ENCODE results near the gene NR1D2. TPM values are rescaled to one million over a fixed set of nuclear protein-coding genes. Genes with fewer than 3 reads are reported as not detected.

Gene NR1D2
- total RNA-seq, 1 donor from 2014 or later, result 20.7 TPM

GRCh38 chr3:23954144-23954543, 9.1 kb downstream of the NR1D2 start:
- Histone ChIP-seq H3K79me2 (ENCODE audit: insufficient read depth, low read length) (peaks cover 55% of the 10 kb centered on the region), H3K4me3 (ENCODE audit: insufficient read depth, low read depth, low read length) (no peak overlapping the region), H2AFZ (ENCODE audit: low read depth, low read length) (no peak overlapping the region), H3K9me3 (ENCODE audit: insufficient read depth, low read depth, low read length) (no peaks in the 10 kb centered on the region), H3K4me2 (ENCODE audit: low read length) (no peak overlapping the region), H3K27ac (ENCODE audit: low read depth, low read length) (no peak overlapping the region), H4K20me1 (ENCODE audit: insufficient read depth, low read length) (peaks cover 58% of the 10 kb centered on the region), H3K36me3 (ENCODE audit: insufficient read depth, low read length) (peaks cover 5% of the 10 kb centered on the region), H3K4me1 (ENCODE audit: insufficient read depth, low read length) (peaks cover 5% of the 10 kb centered on the region), H3K9ac (ENCODE audit: low read length) (no peak overlapping the region), H3K27me3 (ENCODE audit: insufficient read depth, low read length) (no peaks in the 10 kb centered on the region)
- FAIRE-seq (no peak), DNase-seq (ENCODE audit: low read depth) (no peak)
- H3K27ac Mint-ChIP-seq (ENCODE audit: unreplicated experiment), result no peak overlapping the region
- H3K36me3 Mint-ChIP-seq (ENCODE audit: low read depth, unreplicated experiment), result no peaks in the 10 kb centered on the region
- H3K4me3 Mint-ChIP-seq (ENCODE audit: unreplicated experiment), result no peak overlapping the region
- H3K27me3 Mint-ChIP-seq (ENCODE audit: low read depth, unreplicated experiment), result no peaks in the 10 kb centered on the region
- H3K4me1 Mint-ChIP-seq (ENCODE audit: low read depth, unreplicated experiment), result peaks cover 25% of the 10 kb centered on the region
- TF ChIP-seq, protein P1, sequence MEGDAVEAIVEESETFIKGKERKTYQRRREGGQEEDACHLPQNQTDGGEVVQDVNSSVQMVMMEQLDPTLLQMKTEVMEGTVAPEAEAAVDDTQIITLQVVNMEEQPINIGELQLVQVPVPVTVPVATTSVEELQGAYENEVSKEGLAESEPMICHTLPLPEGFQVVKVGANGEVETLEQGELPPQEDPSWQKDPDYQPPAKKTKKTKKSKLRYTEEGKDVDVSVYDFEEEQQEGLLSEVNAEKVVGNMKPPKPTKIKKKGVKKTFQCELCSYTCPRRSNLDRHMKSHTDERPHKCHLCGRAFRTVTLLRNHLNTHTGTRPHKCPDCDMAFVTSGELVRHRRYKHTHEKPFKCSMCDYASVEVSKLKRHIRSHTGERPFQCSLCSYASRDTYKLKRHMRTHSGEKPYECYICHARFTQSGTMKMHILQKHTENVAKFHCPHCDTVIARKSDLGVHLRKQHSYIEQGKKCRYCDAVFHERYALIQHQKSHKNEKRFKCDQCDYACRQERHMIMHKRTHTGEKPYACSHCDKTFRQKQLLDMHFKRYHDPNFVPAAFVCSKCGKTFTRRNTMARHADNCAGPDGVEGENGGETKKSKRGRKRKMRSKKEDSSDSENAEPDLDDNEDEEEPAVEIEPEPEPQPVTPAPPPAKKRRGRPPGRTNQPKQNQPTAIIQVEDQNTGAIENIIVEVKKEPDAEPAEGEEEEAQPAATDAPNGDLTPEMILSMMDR (IDR thresholded peaks at IDR 0.05; ENCODE audit: insufficient read depth, low read depth, low read length), result no peak
- no peak for TF ChIP-seq EZH2 (IDR thresholded peaks at IDR 0.05; ENCODE audit: insufficient read depth, low read length)
- no peaks in the 10 kb centered on the region for H3K9me3 Mint-ChIP-seq (ENCODE audit: unreplicated experiment)

DNA sequence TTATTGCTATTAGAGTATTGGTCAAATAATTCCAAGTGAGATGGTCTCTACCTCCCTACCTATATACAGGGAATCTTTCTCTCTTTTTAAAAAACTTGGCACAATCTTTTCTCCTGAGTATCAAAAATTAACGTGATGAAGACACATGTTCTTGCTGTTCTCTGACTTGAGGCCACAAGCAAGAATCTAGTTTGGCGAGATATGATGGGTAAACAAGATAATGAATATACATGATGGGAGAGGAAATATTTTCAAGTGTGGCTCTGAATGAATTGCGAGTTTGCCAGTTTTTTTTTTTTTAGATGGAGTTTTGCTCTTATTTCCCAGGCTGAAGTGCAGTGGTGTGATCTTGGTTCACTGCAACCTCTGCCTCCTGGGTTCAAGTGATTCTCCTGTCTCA, 11.6 kb downstream of the NR1D2 start:
- no peaks in the 10 kb centered on the region for H3K9me3 ChIP-seq (ENCODE audit: insufficient read depth, low read depth, low read length)
- FAIRE-seq, result no peak
- peaks cover 19% of the 10 kb centered on the region for H3K4me1 Mint-ChIP-seq (ENCODE audit: low read depth, unreplicated experiment)

More for the DNA sequence above, 11.6 kb downstream of the NR1D2 start:
- Histone ChIP-seq H3K36me3 (ENCODE audit: insufficient read depth, low read length) (peaks cover 6% of the 10 kb centered on the region), H3K4me1 (ENCODE audit: insufficient read depth, low read length) (peaks cover 8% of the 10 kb centered on the region), H3K4me2 (ENCODE audit: low read length) (no peak overlapping the region), H4K20me1 (ENCODE audit: insufficient read depth, low read length) (peaks cover 37% of the 10 kb centered on the region), H3K79me2 (ENCODE audit: insufficient read depth, low read length) (peaks cover 32% of the 10 kb centered on the region), H3K9ac (ENCODE audit: low read length) (no peak overlapping the region), H3K27ac (ENCODE audit: low read depth, low read length) (no peak overlapping the region), H2AFZ (ENCODE audit: low read depth, low read length) (no peak overlapping the region), H3K27me3 (ENCODE audit: insufficient read depth, low read length) (no peaks in the 10 kb centered on the region), H3K4me3 (ENCODE audit: insufficient read depth, low read depth, low read length) (no peak overlapping the region)
- Mint-ChIP-seq H3K27me3 (ENCODE audit: low read depth, unreplicated experiment) (no peaks in the 10 kb centered on the region), H3K27ac (ENCODE audit: unreplicated experiment) (no peak overlapping the region), H3K36me3 (ENCODE audit: low read depth, unreplicated experiment) (peaks cover 5% of the 10 kb centered on the region), H3K4me3 (ENCODE audit: unreplicated experiment) (no peak overlapping the region), H3K9me3 (ENCODE audit: unreplicated experiment) (no peaks in the 10 kb centered on the region)
- TF ChIP-seq, protein P1 (IDR thresholded peaks at IDR 0.05; ENCODE audit: insufficient read depth, low read depth, low read length), result no peak
- TF ChIP-seq EZH2 (IDR thresholded peaks at IDR 0.05; ENCODE audit: insufficient read depth, low read length), result no peak
- no peak for DNase-seq (ENCODE audit: low read depth)
